ENCODE data around the gene TMTC1.
"Not testable (repeated sequence)": the region's sequence is repeated elsewhere in the genome, so short reads cannot be mapped to it uniquely, and the experiment has no call there.

The TMTC1 gene

DNA sequence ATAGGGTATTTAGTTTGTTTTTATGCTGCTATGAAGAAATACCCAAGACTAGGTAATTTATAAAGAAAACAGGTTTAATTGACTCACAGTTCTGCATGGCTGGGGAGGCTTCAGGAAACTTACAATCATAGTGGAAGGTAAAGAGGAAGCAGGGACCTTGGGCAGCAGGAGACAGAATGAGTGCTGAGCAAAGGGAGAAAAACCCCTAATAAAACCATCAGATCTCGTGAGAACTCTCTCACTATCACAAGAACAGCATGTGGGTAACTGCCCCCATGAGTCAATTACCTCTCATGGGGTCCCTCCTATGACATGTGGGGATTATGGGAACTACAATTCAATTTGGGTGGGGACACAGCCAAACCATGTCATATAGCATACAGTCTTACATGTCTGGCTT, 153.6 kb downstream of the TMTC1 start:
- Histone ChIP-seq H3K4me1 (ENCODE audit: control insufficient read depth, insufficient read depth, low read length) (peaks cover 14% of the 10 kb centered on the region), H3K36me3 (ENCODE audit: control insufficient read depth, insufficient read depth, low read length, severe bottlenecking) (peaks cover 27% of the 10 kb centered on the region)
- H3K9ac ChIP-seq (ENCODE audit: low read length); DNase-seq (ENCODE audit: low read depth); H3K4me3 ChIP-seq (ENCODE audit: low read length); H3K27me3 ChIP-seq (replicated peaks; ENCODE audit: control insufficient read depth, insufficient read depth, low read length); H3K9me3 ChIP-seq (ENCODE audit: control insufficient read depth, low read length): not testable (repeated sequence)

DNA sequence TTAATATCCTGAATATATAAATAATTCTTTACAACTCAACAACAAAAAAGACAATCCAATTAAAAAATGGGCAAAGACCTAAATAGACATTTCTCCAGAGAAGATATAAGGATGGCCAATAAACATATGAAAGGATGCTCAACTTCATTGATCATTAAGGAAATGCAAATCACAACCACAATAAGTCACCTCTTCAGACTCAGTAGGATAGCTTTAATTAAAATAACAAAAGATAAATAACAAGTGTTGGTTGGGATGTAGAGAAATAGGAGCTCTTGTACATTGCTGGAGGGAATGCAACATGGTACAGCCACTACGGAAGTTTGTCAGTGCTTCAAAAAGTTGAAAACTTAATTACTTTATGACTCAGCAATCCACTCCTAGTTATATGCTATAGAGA, 156.5 kb downstream of the TMTC1 start:
- Histone ChIP-seq H3K9me3 (ENCODE audit: control insufficient read depth, low read length) (peaks cover 4% of the 10 kb centered on the region), H3K36me3 (ENCODE audit: control insufficient read depth, insufficient read depth, low read length, severe bottlenecking) (peaks cover 18% of the 10 kb centered on the region), H3K9ac (ENCODE audit: low read length) (no peak overlapping the region), H3K4me3 (ENCODE audit: low read length) (no peak overlapping the region), H3K4me1 (ENCODE audit: control insufficient read depth, insufficient read depth, low read length) (no peaks in the 10 kb centered on the region), H3K27me3 (replicated peaks; ENCODE audit: control insufficient read depth, insufficient read depth, low read length) (no peaks in the 10 kb centered on the region)
- no peak for DNase-seq (ENCODE audit: low read depth)

- DNase-seq (ENCODE audit: low read depth) = peak; percentile 32
- Histone ChIP-seq H3K36me3 (ENCODE audit: control insufficient read depth, insufficient read depth, low read length, severe bottlenecking) (peaks cover 16% of the 10 kb centered on the region), H3K4me1 (ENCODE audit: control insufficient read depth, insufficient read depth, low read length) (no peaks in the 10 kb centered on the region), H3K9me3 (ENCODE audit: control insufficient read depth, low read length) (peaks cover 4% of the 10 kb centered on the region), H3K4me3 (ENCODE audit: low read length) (no peak overlapping the region), H3K9ac (ENCODE audit: low read length) (no peak overlapping the region), H3K27me3 (replicated peaks; ENCODE audit: control insufficient read depth, insufficient read depth, low read length) (no peaks in the 10 kb centered on the region)
Measured at GRCh38 chr12:29625359-29625953, 158.3 kb downstream of the TMTC1 start.

GRCh38 chr12:29622251-29622650, 161.5 kb downstream of the TMTC1 start:
- no peak for DNase-seq (ENCODE audit: low read depth)
- H3K4me3 ChIP-seq (ENCODE audit: low read length) = no peak overlapping the region
- peaks cover 4% of the 10 kb centered on the region for H3K36me3 ChIP-seq (ENCODE audit: control insufficient read depth, insufficient read depth, low read length, severe bottlenecking)
- H3K9ac ChIP-seq (ENCODE audit: low read length) = no peak overlapping the region
- H3K9me3 ChIP-seq (ENCODE audit: control insufficient read depth, low read length) = no peaks in the 10 kb centered on the region
- peaks cover 3% of the 10 kb centered on the region for H3K4me1 ChIP-seq (ENCODE audit: control insufficient read depth, insufficient read depth, low read length)
- H3K27me3 ChIP-seq (replicated peaks; ENCODE audit: control insufficient read depth, insufficient read depth, low read length) = no peaks in the 10 kb centered on the region

DNA sequence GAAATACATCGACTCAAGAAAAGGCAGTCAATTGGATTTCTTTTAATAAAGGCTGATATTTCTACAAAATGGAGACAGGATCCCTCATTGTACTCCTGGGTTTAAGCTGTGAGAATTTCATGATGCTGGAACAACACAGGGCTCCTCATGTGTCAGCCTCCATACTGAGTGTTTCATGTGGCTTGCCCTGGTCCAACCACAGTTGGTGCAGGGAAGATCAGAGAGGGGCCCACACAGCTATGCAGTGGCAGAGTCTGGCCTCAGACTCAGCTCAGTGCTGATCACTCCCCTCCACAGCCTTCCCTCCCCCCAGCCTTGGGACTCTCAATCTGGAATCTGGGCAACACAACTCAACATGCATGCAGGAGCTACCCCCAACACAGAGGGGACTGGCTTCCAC, 163.7 kb downstream of the TMTC1 start:
- Histone ChIP-seq H3K36me3 (ENCODE audit: control insufficient read depth, insufficient read depth, low read length, severe bottlenecking) (peaks cover 4% of the 10 kb centered on the region), H3K4me3 (ENCODE audit: low read length) (no peak overlapping the region), H3K9me3 (ENCODE audit: control insufficient read depth, low read length) (no peaks in the 10 kb centered on the region), H3K9ac (ENCODE audit: low read length) (no peak overlapping the region), H3K4me1 (ENCODE audit: control insufficient read depth, insufficient read depth, low read length) (peaks cover 12% of the 10 kb centered on the region), H3K27me3 (replicated peaks; ENCODE audit: control insufficient read depth, insufficient read depth, low read length) (no peaks in the 10 kb centered on the region)
- no peak for DNase-seq (ENCODE audit: low read depth)

DNA sequence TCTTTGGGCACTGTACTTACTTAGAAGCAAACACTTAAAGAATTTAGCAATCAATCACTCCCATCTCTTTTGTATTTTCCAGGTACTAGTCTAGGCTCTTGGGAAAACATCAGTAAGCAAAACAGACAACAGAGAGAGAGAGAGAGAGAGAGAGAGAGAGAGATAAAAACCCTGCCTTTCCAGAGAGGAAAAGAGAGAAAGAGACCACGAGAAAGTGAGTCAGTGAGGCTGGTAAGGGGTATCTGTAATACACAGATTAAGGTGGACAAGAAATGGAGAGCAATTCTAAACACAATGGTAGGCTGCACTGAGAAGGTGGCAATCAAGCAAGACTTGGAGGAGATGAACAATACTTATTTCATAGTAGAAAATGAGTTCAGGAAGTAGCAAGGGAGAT, 166.3 kb downstream of the TMTC1 start:
- H3K36me3 ChIP-seq (ENCODE audit: control insufficient read depth, insufficient read depth, low read length, severe bottlenecking) = peaks cover 4% of the 10 kb centered on the region
- H3K4me3 ChIP-seq (ENCODE audit: low read length) = no peak overlapping the region
- peaks cover 27% of the 10 kb centered on the region for H3K4me1 ChIP-seq (ENCODE audit: control insufficient read depth, insufficient read depth, low read length)
- no peak for DNase-seq (ENCODE audit: low read depth)
- H3K9ac ChIP-seq (ENCODE audit: low read length) = no peak overlapping the region
- no peaks in the 10 kb centered on the region for H3K27me3 ChIP-seq (replicated peaks; ENCODE audit: control insufficient read depth, insufficient read depth, low read length)
- H3K9me3 ChIP-seq (ENCODE audit: control insufficient read depth, low read length) = no peaks in the 10 kb centered on the region

- no peak overlapping the region for H3K4me3 ChIP-seq (ENCODE audit: low read length)
- no peaks in the 10 kb centered on the region for H3K9me3 ChIP-seq (ENCODE audit: control insufficient read depth, low read length)
- H3K9ac ChIP-seq (ENCODE audit: low read length) = no peak overlapping the region
- H3K27me3 ChIP-seq (replicated peaks; ENCODE audit: control insufficient read depth, insufficient read depth, low read length) = no peaks in the 10 kb centered on the region
- H3K36me3 ChIP-seq (ENCODE audit: control insufficient read depth, insufficient read depth, low read length, severe bottlenecking) = peaks cover 4% of the 10 kb centered on the region
- peak; percentile 62 for DNase-seq (ENCODE audit: low read depth)
- peaks cover 30% of the 10 kb centered on the region for H3K4me1 ChIP-seq (ENCODE audit: control insufficient read depth, insufficient read depth, low read length)
Measured at GRCh38 chr12:29616664-29617406, 166.9 kb downstream of the TMTC1 start.

GRCh38 chr12:29614694-29615325, 168.9 kb downstream of the TMTC1 start:
- Histone ChIP-seq H3K9ac (ENCODE audit: low read length) (no peak overlapping the region), H3K9me3 (ENCODE audit: control insufficient read depth, low read length) (no peaks in the 10 kb centered on the region), H3K27me3 (replicated peaks; ENCODE audit: control insufficient read depth, insufficient read depth, low read length) (no peaks in the 10 kb centered on the region), H3K4me1 (ENCODE audit: control insufficient read depth, insufficient read depth, low read length) (peaks cover 48% of the 10 kb centered on the region), H3K4me3 (ENCODE audit: low read length) (no peak overlapping the region), H3K36me3 (ENCODE audit: control insufficient read depth, insufficient read depth, low read length, severe bottlenecking) (no peaks in the 10 kb centered on the region)
- DNase-seq (ENCODE audit: low read depth) = peak; percentile 80

DNA sequence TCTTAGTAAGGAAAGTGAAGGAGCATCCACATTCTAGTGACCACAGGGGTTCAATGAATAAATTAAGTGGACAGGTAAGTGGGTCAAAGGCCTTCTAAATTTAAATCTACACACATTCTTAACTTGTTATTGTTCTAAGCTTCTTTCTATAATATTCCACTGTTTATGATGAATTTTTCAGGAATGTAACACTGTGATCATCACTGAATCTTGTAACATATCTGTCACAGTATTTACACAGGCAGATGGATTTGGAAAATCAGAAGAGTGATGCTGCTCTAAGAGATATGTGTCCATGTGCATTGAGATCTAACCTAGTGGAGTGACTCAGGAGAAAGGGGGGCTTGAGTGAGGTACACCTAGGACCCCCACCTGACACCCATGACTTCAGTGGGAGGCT, 170.8 kb downstream of the TMTC1 start:
- no peak overlapping the region for H3K4me3 ChIP-seq (ENCODE audit: low read length)
- no peaks in the 10 kb centered on the region for H3K36me3 ChIP-seq (ENCODE audit: control insufficient read depth, insufficient read depth, low read length, severe bottlenecking)
- H3K27me3 ChIP-seq (replicated peaks; ENCODE audit: control insufficient read depth, insufficient read depth, low read length) = no peaks in the 10 kb centered on the region
- no peak for DNase-seq (ENCODE audit: low read depth)
- H3K9ac ChIP-seq (ENCODE audit: low read length) = no peak overlapping the region
- peaks cover 48% of the 10 kb centered on the region for H3K4me1 ChIP-seq (ENCODE audit: control insufficient read depth, insufficient read depth, low read length)
- no peaks in the 10 kb centered on the region for H3K9me3 ChIP-seq (ENCODE audit: control insufficient read depth, low read length)

DNA sequence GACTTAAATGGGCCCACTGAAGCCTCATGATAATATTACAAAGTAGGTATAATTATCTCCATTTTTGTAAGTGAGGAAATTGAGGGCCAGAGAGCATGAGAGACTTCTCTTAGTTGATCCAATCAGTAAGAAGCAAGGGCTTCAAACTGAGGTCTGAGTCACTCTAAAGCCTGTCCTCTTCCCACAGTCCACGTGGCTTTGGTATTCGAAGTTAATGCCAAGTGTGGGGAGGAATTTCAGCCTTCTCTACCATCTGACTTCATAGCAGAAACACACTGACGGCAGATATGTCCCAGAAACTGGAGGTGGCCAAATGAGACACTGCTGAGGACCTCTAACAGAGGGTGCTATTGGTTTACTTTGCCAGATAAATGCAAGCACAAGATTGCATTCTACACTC, 171.8 kb downstream of the TMTC1 start:
- Histone ChIP-seq H3K27me3 (replicated peaks; ENCODE audit: control insufficient read depth, insufficient read depth, low read length) (no peaks in the 10 kb centered on the region), H3K4me1 (ENCODE audit: control insufficient read depth, insufficient read depth, low read length) (peaks cover 42% of the 10 kb centered on the region), H3K9ac (ENCODE audit: low read length) (no peak overlapping the region), H3K9me3 (ENCODE audit: control insufficient read depth, low read length) (no peaks in the 10 kb centered on the region), H3K4me3 (ENCODE audit: low read length) (no peak overlapping the region), H3K36me3 (ENCODE audit: control insufficient read depth, insufficient read depth, low read length, severe bottlenecking) (no peaks in the 10 kb centered on the region)
- DNase-seq (ENCODE audit: low read depth) = peak; percentile 86

GRCh38 chr12:29610473-29611170, 173.1 kb downstream of the TMTC1 start:
- H3K4me3 ChIP-seq (ENCODE audit: low read length) = no peak overlapping the region
- H3K27me3 ChIP-seq (replicated peaks; ENCODE audit: control insufficient read depth, insufficient read depth, low read length) = no peaks in the 10 kb centered on the region
- H3K4me1 ChIP-seq (ENCODE audit: control insufficient read depth, insufficient read depth, low read length) = peaks cover 39% of the 10 kb centered on the region
- H3K9ac ChIP-seq (ENCODE audit: low read length) = peak overlapping the region; percentile 44
- no peaks in the 10 kb centered on the region for H3K9me3 ChIP-seq (ENCODE audit: control insufficient read depth, low read length)
- no peaks in the 10 kb centered on the region for H3K36me3 ChIP-seq (ENCODE audit: control insufficient read depth, insufficient read depth, low read length, severe bottlenecking)
- peak; percentile 39 for DNase-seq (ENCODE audit: low read depth)
